ENCODE data around the gene MRPS22. TPM values are rescaled to one million over a fixed set of nuclear protein-coding genes. Genes with fewer than 3 reads are reported as not detected.
"Not testable (repeated sequence)": the region's sequence is repeated elsewhere in the genome, so short reads cannot be mapped to it uniquely, and the experiment has no call there.

The MRPS22 gene
- total RNA-seq, 1 donor from 2014 or later = 64.1 TPM

- DNase-seq (ENCODE audit: low read depth in 2 of 2) = no peak
Observed at GRCh38 chr3:139338405-139338804, 5.4 kb upstream of the MRPS22 start.

GRCh38 chr3:139339219-139339906 is 4.5 kb upstream of the MRPS22 start:
- no peak for DNase-seq (ENCODE audit: low read depth in 2 of 2)

GRCh38 chr3:139340784-139341183 is 3.0 kb upstream of the MRPS22 start:
- no peak for DNase-seq (ENCODE audit: low read depth in 2 of 2)

DNA sequence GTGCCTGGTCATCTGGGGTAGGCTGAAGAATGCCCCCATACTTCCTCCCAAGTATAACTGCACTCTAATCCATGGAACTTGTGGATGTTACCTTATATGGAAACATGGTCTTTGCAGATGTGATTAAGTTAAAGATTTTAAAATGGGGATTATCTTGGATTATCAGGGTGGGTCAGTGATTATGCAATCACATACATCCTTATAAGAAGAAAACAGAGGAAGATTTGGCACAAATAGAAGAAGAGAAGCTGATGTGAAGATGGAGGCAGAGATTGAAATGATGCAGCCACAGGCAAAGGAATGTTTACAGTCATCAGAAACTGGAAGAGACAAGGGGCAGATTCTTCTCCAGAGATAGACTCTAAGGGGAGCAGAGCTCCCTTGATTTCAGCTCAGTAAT is 1.8 kb upstream of the MRPS22 start:
- no peak for DNase-seq (ENCODE audit: low read depth in 2 of 2)

DNA sequence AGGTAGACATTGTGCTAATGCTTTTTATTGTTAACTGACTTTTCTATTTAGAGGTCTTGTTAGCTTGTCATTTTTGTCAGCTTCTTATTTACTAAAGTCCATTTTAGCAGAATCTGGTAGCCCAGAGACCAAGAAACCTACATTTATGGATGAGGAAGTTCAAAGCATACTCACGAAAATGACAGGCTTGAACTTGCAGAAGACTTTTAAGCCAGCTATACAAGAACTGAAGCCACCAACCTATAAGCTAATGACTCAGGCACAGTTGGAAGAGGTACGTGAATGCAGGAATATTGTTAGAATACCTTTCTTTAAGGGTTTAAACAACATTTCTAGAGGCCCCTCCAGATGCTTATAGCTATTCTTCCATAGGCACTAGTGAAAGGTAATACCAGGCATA is 3.0 kb downstream of the MRPS22 start:
- DNase-seq (ENCODE audit: low read depth in 2 of 2) = no peak

DNA sequence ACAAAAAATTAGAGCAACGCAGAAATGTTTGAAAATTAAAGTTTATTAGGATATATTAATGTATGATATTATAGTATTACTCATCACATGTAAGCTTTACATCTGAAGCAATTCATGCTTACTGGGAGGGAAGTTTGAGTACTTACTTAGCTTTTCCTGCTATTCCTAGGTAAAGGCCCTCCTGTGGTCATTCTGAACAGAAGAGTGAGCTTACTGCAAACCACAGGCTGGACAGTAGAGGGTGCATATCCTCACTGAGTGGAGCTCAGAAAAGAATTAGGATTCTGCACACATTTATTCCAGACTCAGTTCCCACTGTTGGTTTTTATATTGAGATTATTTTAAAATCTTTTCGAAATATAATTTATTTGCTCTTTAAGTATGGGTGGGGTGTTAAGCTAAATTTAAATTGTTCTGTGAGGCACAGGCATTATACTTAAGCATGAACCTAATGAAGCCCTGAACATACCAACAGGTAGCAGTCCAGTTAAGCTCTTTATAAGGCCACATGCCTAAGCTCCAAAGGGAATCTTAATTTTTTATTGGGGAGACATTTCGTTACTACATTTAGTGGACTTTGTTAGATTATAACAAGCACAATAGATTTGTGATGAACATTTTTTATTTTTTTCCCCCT is 10.2 kb downstream of the MRPS22 start:
- peak; percentile 30 to 69 for DNase-seq (ENCODE audit: low read depth in 2 of 2)

- no peak for DNase-seq (ENCODE audit: low read depth in 2 of 2)
Observed at GRCh38 chr3:139354661-139355060, 10.8 kb downstream of the MRPS22 start.

DNA sequence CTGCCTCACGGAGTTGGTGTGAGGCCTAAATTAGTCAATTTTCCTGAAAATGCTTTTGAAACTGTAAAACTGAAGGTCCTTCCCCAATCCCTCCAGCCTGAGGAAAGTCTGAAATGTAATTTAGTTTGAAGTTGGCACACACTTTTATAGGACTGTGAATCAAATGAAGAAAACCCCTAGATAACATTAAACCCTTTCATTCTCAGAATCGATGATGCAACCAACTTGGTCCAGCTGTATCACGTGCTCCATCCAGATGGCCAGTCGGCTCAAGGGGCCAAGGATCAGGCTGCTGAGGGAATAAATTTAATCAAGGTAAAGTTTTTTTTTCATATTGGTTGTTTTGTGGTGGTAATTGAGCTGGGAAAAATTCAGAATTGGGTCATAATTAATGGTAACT is 11.7 kb downstream of the MRPS22 start:
- DNase-seq (ENCODE audit: low read depth in 2 of 2) = no peak

GRCh38 chr3:139355891-139356290 is 12.1 kb downstream of the MRPS22 start:
- no peak for DNase-seq (ENCODE audit: low read depth in 2 of 2)

- DNase-seq (ENCODE audit: low read depth in 2 of 2) = no peak
Observed at GRCh38 chr3:139357899-139358298, 14.1 kb downstream of the MRPS22 start.

DNA sequence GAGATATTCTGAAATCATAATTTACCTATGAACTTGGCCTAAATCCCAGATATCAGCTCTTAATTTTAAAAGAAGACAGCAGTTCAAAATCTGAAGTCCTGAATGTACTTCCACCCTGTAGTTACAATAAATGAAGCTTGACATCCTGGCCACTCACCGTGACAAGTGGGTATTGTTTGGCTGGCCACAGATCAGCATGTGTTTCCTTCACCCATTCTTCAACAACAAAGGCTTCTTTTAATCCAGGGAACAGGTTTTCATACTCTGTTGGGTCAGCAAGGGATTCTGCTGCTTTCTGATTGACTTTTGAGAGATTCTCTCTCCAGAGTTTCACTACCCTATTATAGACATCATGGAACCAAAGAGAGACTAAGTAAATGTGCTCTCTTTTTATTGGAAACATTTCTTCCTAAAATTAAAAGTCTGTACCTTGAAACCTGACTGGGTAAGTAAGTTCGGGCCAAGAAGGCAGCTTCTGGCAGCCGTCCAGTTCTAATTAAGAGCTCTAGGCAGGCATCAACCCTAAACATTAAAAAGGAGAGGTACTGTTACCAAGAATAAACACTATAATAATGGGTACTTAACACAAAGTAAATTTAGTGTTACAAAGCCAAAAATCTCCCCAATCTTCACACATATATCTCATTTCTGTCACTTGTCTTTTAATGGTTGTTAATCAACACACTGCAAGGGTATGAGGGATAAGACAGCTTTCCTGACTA is 15.2 kb downstream of the MRPS22 start:
- DNase-seq (ENCODE audit: low read depth in 2 of 2) = peak in 1 of 2 donors; percentile 20

DNA sequence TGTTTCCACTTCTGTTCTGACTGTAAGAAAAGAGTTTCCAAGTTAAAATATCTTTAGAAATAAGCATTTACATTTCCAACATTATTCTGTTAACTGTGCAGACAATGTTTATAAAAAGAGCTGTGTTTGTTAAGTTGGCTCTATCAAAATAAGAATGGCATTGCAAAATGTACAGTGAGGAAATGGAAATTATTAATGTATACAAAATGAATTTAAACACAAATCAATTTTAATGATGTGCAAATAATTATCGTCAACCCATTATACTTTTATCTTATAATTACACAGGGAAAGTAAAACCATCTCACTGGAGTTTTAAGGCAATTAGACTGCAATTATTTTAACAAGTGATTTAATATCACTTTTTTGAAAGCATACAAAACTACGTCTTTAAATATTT is 17.5 kb downstream of the MRPS22 start:
- no peak for DNase-seq (ENCODE audit: low read depth in 2 of 2)

GRCh38 chr3:139364549-139364948 is 20.7 kb downstream of the MRPS22 start:
- DNase-seq (ENCODE audit: low read depth in 2 of 2) = no peak

GRCh38 chr3:139374099-139374498 is 30.3 kb downstream of the MRPS22 start:
- no peak for DNase-seq (ENCODE audit: low read depth in 2 of 2)

DNA sequence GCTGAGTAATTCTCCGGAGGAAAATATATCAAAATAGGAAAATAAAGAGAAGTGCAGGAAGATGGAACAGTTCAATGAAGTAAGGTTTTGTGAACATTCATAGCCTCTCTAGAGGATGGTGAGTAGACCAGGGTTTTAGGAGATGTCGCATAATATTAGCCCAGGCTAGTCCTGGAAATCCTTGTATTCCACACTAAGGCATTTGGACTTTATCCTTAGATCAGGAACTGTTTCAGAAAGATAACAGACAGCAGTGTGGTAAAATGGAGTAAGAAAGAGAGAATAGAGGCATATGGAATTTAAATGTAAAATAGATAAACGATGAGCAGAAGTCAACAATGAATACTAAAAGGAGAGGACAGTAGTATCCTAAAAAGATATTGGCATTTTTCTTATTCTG is 33.6 kb downstream of the MRPS22 start:
- DNase-seq (ENCODE audit: low read depth in 2 of 2) = no peak

DNA sequence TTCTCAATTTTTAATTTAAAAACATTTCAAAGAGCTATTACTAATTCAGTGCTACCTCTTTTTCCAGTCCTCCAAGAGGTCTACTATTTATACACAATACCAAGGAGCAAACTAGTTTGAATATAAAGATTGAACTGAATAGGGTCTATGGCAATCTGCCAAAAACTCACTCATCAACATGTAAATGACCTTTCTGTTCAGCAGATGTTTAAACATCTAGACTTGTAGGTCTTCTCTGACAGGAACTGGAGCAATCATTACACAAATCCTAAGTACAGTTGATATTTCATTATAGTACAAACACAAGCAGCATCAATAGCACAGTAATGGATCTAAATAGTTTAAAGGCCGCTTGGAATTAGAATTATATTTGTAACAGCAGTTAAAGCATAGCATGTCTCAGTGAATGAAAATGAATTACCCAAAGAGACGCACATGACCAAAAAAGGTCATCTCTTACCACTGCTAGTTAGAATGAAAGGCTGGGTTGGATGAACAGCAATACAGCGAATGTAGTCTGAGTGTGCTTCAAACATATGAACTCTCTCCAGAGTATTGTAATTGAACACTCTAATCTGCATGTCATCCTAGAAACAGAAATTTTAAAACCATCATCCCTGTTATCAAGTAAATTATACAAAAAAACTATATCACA is 34.9 kb downstream of the MRPS22 start:
- DNase-seq (ENCODE audit: low read depth in 2 of 2) = peak in 1 of 2 donors; percentile 36

DNA sequence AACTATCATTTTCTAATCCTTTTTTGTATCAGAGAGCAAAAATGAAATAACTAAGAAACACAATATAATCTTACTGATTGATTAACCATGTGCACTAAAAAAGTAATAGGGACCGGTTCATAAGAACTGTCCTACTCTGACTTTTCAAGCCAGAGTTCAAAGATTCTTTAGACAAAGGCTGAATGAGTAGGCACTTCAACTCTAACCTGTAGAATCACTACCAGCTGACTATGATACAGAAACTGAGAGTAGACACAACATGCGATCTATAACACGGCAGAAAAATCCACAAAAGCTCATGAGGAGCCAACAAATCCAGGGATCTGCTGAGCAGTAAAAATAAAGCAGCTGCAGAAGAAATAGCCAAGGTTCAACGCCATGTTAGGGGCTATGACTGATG is 36.8 kb downstream of the MRPS22 start:
- DNase-seq (ENCODE audit: low read depth in 2 of 2) = no peak

- DNase-seq (ENCODE audit: low read depth in 2 of 2) = not testable (repeated sequence)
Observed at GRCh38 chr3:139382291-139382690, 38.5 kb downstream of the MRPS22 start.

DNA sequence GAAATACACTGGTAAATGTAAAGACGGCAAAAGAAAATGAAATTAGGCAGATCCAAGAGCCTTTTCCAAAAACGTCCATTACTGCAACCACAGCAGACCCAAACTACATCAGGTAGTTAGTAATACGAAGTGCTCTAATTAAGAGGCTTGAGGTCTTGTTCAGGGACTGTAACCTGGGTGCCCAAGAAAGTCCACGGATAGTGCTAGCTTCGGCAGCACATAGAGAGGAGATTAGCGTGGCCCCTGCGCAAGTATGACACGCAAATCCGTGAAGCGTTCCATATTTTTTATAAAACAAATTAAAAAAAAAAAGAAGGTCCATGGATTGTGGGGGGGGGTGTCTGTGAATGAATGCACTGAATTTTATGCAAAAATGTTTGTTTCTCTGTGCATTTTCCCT is 44.3 kb downstream of the MRPS22 start:
- no peak for DNase-seq (ENCODE audit: low read depth in 2 of 2)

- DNase-seq (ENCODE audit: low read depth in 2 of 2) = peak; percentile 6 to 42
Observed at GRCh38 chr3:139388821-139389551, 45.2 kb downstream of the MRPS22 start.

- peak; percentile 97 to 99 for DNase-seq (ENCODE audit: low read depth in 2 of 2)
Observed at GRCh38 chr3:139389552-139390368, 45.9 kb downstream of the MRPS22 start, which contains the start of gene COPB2. Gene COPB2, minus strand, starts transcription at chr3:139389647. Its CDS starts 97 bp downstream, at chr3:139389550.

All from dermis microvascular lymphatic vessel endothelial cell (primary cell).